Ishikawa (cell line): ENCODE results near the gene SNAPIN.

Source experiments
- CEBPB ChIP-seq: IDR thresholded peaks from 2 replicates; pipeline ENCODE4 v1.6.1; 2012
- TAF1 ChIP-seq: IDR thresholded peaks from 2 replicates; pipeline ENCODE4 v1.6.1; 2012; ENCODE audit warnings: low read depth, mild to moderate bottlenecking
- TEAD4 ChIP-seq: IDR thresholded peaks from 2 replicates; pipeline ENCODE4 v1.6.1; 2012
- YY1 ChIP-seq: IDR thresholded peaks from 2 replicates; pipeline ENCODE4 v1.6.1; 2012; ENCODE audit warnings: low read depth
- TF ChIP-seq, protein P1 (sequence below): IDR thresholded peaks from 2 replicates; pipeline ENCODE4 v1.6.1; 2012; ENCODE audit warnings: low read depth, mild to moderate bottlenecking
- TF ChIP-seq, protein P2 (sequence below): IDR thresholded peaks from 2 replicates; pipeline ENCODE4 v1.6.1; 2012

DNA sequence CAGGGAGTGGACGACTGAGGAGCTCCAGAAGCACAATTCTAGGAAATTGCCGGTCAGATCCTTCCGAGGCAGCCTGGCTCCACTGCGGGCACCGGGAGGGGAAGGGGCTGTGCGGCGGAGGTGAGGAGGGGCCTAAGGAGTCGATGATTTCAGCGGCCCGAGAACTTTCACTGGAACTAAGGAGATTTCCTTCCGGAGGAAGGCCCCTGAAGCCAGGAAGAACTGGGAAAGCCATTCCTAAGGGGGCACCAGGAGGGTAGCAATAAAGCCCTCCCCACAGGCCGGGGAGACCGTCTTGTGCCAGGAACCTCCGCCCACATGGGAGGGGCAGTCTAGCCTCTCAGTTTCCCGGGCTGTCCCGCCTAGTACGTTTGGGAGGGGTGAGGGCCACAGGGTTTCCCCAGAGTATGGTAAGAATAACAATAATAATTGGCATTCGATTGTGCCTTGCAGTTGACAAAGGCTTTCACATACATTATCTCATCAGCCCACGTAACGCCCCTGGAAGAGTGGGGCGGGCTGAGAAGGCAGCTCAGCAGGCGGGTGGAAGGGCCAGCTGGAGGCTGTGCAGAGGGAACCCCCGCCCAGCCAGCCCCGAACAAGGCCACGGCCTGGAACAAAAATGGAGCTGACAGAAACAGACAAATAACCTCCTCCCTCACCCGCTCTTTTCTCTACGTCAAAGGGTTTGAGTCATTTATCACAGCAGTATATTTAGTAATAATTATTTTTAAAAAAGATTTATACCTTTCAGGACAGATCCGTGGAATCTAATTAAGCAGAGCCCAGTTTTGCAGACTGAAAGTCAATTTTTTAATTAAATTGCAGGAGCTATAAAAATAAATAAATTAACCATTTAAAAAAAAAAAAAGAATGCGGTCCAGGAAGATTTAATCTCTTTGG lies 39.8 kb downstream of the SNAPIN start:
- no peak for TF ChIP-seq TAF1
- no peak for TF ChIP-seq YY1
- no peak for TF ChIP-seq TEAD4
- TF ChIP-seq, protein P1, sequence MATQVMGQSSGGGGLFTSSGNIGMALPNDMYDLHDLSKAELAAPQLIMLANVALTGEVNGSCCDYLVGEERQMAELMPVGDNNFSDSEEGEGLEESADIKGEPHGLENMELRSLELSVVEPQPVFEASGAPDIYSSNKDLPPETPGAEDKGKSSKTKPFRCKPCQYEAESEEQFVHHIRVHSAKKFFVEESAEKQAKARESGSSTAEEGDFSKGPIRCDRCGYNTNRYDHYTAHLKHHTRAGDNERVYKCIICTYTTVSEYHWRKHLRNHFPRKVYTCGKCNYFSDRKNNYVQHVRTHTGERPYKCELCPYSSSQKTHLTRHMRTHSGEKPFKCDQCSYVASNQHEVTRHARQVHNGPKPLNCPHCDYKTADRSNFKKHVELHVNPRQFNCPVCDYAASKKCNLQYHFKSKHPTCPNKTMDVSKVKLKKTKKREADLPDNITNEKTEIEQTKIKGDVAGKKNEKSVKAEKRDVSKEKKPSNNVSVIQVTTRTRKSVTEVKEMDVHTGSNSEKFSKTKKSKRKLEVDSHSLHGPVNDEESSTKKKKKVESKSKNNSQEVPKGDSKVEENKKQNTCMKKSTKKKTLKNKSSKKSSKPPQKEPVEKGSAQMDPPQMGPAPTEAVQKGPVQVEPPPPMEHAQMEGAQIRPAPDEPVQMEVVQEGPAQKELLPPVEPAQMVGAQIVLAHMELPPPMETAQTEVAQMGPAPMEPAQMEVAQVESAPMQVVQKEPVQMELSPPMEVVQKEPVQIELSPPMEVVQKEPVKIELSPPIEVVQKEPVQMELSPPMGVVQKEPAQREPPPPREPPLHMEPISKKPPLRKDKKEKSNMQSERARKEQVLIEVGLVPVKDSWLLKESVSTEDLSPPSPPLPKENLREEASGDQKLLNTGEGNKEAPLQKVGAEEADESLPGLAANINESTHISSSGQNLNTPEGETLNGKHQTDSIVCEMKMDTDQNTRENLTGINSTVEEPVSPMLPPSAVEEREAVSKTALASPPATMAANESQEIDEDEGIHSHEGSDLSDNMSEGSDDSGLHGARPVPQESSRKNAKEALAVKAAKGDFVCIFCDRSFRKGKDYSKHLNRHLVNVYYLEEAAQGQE, result no peak
- TF ChIP-seq CEBPB, result no peak
- TF ChIP-seq, protein P2, sequence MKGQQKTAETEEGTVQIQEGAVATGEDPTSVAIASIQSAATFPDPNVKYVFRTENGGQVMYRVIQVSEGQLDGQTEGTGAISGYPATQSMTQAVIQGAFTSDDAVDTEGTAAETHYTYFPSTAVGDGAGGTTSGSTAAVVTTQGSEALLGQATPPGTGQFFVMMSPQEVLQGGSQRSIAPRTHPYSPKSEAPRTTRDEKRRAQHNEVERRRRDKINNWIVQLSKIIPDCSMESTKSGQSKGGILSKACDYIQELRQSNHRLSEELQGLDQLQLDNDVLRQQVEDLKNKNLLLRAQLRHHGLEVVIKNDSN, result no peak
